HL-60 (cell line): ENCODE measurements around the gene ATP6V1E1.

Experiments used
- DNase-seq, 2 experiments: peaks; one replicate each; pipeline ENCODE4 v3.0.0-alpha.2; 2010 to 2020; ENCODE audit warnings: low read depth in 1 of 2, low spot score in 1 of 2
- H3K27ac ChIP-seq: fragments of 250-450 bp; sonication (Bioruptor Pico); replicated peaks from 2 replicates; pipeline ENCODE4 v1.5.1; 2020; ENCODE audit warnings: mild to moderate bottlenecking, moderate library complexity
- H3K27me3 ChIP-seq: fragments of 250-450 bp; sonication (Bioruptor Pico); 2 replicates; pipeline ENCODE4 v1.5.1; 2021; ENCODE audit warnings: mild to moderate bottlenecking, moderate library complexity; ENCODE audit not compliant: insufficient read depth, poor library complexity, severe bottlenecking
- H3K4me3 ChIP-seq: replicated peaks from 2 replicates; pipeline ENCODE4 v1.5.1; 2011; ENCODE audit warnings: mild to moderate bottlenecking, control low read depth, low read length; ENCODE audit not compliant: insufficient read depth
- CTCF ChIP-seq: IDR thresholded peaks from one replicate; pipeline ENCODE4 v1.5.1; 2011; ENCODE audit warnings: low read length, control low read depth, inconsistent platforms; ENCODE audit not compliant: insufficient read depth
- GABPA ChIP-seq: IDR thresholded peaks from 2 replicates; pipeline ENCODE4 v1.6.1; 2012; ENCODE audit warnings: low read depth
- POLR2AphosphoS5 ChIP-seq: IDR thresholded peaks from 2 replicates; pipeline ENCODE4 v1.6.1; 2012; ENCODE audit warnings: low read depth
- REST ChIP-seq: IDR thresholded peaks from 2 replicates; pipeline ENCODE4 v1.6.1; 2012; ENCODE audit warnings: low read depth; ENCODE audit not compliant: insufficient replicate concordance
- SPI1 ChIP-seq: IDR thresholded peaks from 2 replicates; pipeline ENCODE4 v1.6.1; 2012; ENCODE audit warnings: low read depth, mild to moderate bottlenecking, borderline replicate concordance

ATP6V1E1 gene

GRCh38 chr22:17576470-17576869, 52.1 kb downstream of the ATP6V1E1 start:
- no peak for DNase-seq
- no peak overlapping the region for H3K4me3 ChIP-seq
- H3K27me3 ChIP-seq, result no peaks in the 10 kb centered on the region
- TF ChIP-seq REST, result no peak
- TF ChIP-seq SPI1, result no peak
- H3K27ac ChIP-seq, result no peak overlapping the region

- no peak overlapping the region for H3K4me3 ChIP-seq
- H3K27me3 ChIP-seq, result no peaks in the 10 kb centered on the region
- TF ChIP-seq REST (no peak), CTCF (no peak), GABPA (no peak), POLR2AphosphoS5 (no peak), SPI1 (no peak)
- H3K27ac ChIP-seq, result no peak overlapping the region
- no peak for DNase-seq
Observed at GRCh38 chr22:17575681-17576080, 52.9 kb downstream of the ATP6V1E1 start.

GRCh38 chr22:17575151-17575550, 53.4 kb downstream of the ATP6V1E1 start:
- DNase-seq, result no peak
- no peaks in the 10 kb centered on the region for H3K27me3 ChIP-seq
- no peak overlapping the region for H3K27ac ChIP-seq
- H3K4me3 ChIP-seq, result no peak overlapping the region
- no peak for TF ChIP-seq SPI1
- no peak for TF ChIP-seq GABPA
- no peak for TF ChIP-seq CTCF
- no peak for TF ChIP-seq REST
- no peak for TF ChIP-seq POLR2AphosphoS5
